Measurements from ENCODE around the gene UHRF1. TPM values are rescaled to one million over a fixed set of nuclear protein-coding genes. Genes with fewer than 3 reads are reported as not detected.

Gene UHRF1
- total and polyA plus RNA-seq, 2 of the 4 experiments (the other 2 are of a cell fraction) = 47.4 to 57.4 TPM

DNA sequence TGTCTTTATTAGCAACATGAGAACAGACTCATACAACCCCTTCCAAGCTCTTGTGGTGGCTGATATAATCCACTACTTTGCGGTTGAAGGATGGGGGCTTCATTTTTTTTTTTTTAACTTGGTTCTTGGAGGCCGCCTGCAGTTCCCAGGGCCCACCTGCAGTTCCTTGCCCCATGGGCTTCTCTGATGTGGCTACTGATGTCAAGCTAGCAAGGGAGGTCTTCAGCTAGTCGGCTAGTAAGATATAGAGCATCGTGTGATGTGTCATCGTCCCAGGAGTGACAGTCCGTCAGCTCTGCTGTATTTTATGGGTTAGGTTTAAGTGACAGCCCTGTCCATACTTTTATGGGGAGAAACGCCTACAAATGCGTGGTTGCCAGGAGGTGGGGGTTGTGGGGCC lies 26.1 kb downstream of the UHRF1 start:
- no peaks in the 10 kb centered on the region for H3K9me3 ChIP-seq (ENCODE audit: control insufficient read depth, insufficient read depth, low read length)
- H2BK5ac ChIP-seq (ENCODE audit: low read depth, low read length, poor library complexity, severe bottlenecking) = no peak overlapping the region
- TF ChIP-seq CEBPB (IDR thresholded peaks at IDR 0.05; ENCODE audit: low read depth, low read length) = no peak
- TF ChIP-seq, protein P1, sequence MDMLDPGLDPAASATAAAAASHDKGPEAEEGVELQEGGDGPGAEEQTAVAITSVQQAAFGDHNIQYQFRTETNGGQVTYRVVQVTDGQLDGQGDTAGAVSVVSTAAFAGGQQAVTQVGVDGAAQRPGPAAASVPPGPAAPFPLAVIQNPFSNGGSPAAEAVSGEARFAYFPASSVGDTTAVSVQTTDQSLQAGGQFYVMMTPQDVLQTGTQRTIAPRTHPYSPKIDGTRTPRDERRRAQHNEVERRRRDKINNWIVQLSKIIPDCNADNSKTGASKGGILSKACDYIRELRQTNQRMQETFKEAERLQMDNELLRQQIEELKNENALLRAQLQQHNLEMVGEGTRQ (IDR thresholded peaks at IDR 0.05; ENCODE audit: low read depth, low read length) = no peak
- TF ChIP-seq NFE2L2 (IDR thresholded peaks at IDR 0.05; ENCODE audit: low read depth, low read length) = no peak
- TF ChIP-seq RFX5 (IDR thresholded peaks at IDR 0.05; ENCODE audit: low read depth, low read length) = no peak
- TF ChIP-seq, protein P2, sequence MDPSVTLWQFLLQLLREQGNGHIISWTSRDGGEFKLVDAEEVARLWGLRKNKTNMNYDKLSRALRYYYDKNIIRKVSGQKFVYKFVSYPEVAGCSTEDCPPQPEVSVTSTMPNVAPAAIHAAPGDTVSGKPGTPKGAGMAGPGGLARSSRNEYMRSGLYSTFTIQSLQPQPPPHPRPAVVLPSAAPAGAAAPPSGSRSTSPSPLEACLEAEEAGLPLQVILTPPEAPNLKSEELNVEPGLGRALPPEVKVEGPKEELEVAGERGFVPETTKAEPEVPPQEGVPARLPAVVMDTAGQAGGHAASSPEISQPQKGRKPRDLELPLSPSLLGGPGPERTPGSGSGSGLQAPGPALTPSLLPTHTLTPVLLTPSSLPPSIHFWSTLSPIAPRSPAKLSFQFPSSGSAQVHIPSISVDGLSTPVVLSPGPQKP (IDR thresholded peaks at IDR 0.05; ENCODE audit: borderline replicate concordance, low read depth, low read length) = no peak
- TF ChIP-seq BHLHE40 (IDR thresholded peaks at IDR 0.05; ENCODE audit: low read depth, low read length) = no peak
- no peak for TF ChIP-seq RCOR1 (IDR thresholded peaks at IDR 0.05; ENCODE audit: insufficient replicate concordance, low read length)
- TF ChIP-seq FOS (IDR thresholded peaks at IDR 0.05; ENCODE audit: low read depth, low read length) = no peak
- TF ChIP-seq, protein P3, sequence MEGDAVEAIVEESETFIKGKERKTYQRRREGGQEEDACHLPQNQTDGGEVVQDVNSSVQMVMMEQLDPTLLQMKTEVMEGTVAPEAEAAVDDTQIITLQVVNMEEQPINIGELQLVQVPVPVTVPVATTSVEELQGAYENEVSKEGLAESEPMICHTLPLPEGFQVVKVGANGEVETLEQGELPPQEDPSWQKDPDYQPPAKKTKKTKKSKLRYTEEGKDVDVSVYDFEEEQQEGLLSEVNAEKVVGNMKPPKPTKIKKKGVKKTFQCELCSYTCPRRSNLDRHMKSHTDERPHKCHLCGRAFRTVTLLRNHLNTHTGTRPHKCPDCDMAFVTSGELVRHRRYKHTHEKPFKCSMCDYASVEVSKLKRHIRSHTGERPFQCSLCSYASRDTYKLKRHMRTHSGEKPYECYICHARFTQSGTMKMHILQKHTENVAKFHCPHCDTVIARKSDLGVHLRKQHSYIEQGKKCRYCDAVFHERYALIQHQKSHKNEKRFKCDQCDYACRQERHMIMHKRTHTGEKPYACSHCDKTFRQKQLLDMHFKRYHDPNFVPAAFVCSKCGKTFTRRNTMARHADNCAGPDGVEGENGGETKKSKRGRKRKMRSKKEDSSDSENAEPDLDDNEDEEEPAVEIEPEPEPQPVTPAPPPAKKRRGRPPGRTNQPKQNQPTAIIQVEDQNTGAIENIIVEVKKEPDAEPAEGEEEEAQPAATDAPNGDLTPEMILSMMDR (conservative IDR thresholded peaks at IDR 0.05; ENCODE audit: low read depth, low read length) = no peak
- TF ChIP-seq SMC3 (IDR thresholded peaks at IDR 0.05; ENCODE audit: low read depth, low read length) = no peak
- TF ChIP-seq MAZ (IDR thresholded peaks at IDR 0.05; ENCODE audit: borderline replicate concordance, low read depth, low read length) = no peak
- TF ChIP-seq CHD1 (IDR thresholded peaks at IDR 0.05; ENCODE audit: low read depth, low read length) = no peak
- TF ChIP-seq MXI1 (IDR thresholded peaks at IDR 0.05; ENCODE audit: borderline replicate concordance, low read depth, low read length) = no peak
- TF ChIP-seq RAD21 (IDR thresholded peaks at IDR 0.05; ENCODE audit: low read length) = no peak
- TF ChIP-seq MAFK (IDR thresholded peaks at IDR 0.05; ENCODE audit: low read depth, low read length) = no peak
- TF ChIP-seq POLR2A (IDR thresholded peaks at IDR 0.05; ENCODE audit: low read depth, low read length) = no peak
- no peak overlapping the region for H2BK120ac ChIP-seq (ENCODE audit: low read depth, low read length)
- H3K9ac ChIP-seq (ENCODE audit: low read depth, low read length) = no peak overlapping the region
- H4K8ac ChIP-seq (ENCODE audit: low read depth in 2 of 2, low read length in 2 of 2) = no peak overlapping the region
- no peak overlapping the region for H4K91ac ChIP-seq (ENCODE audit: insufficient read depth, low read depth, low read length)
- no peak for ATAC-seq (ENCODE audit: low read depth)
- peaks cover 14 to 75% of the 10 kb centered on the region in 2 experiments for H3K79me1 ChIP-seq (ENCODE audit: low read depth in 1 of 2, low read length in 2 of 2)
- H4K5ac ChIP-seq (ENCODE audit: low read depth, low read length) = no peak overlapping the region
- dilution Hi-C loops (cut with HindIII; ENCODE audit: low sequenced_read_pairs, unreplicated experiment) (no loop called here), in situ Hi-C loops (cut with MboI; ENCODE audit: low sequenced_read_pairs) (no loop called here), intact Hi-C loops (cut with micrococcal nuclease) (no loop called here)
- no peak overlapping the region for H3K27ac ChIP-seq (ENCODE audit: insufficient read depth, low read length)
- no peak overlapping the region for H3K4me3 ChIP-seq (ENCODE audit: insufficient read depth, low read depth, low read length)
- no peak overlapping the region for H3K14ac ChIP-seq (replicated peaks; ENCODE audit: low read depth, low read length)
- ChIA-PET POLR2A (ENCODE audit: unreplicated experiment) (no interaction called here), CTCF (interaction anchor here (0.5 to 0.7 kb wide), 3 partner anchors 17 to 80 kb away, joined by 3 read pairs; no protein-coding TSS in a partner anchor)
- H3K4me1 ChIP-seq (ENCODE audit: control insufficient read depth, insufficient read depth, low read length) = no peaks in the 10 kb centered on the region
- no peak overlapping the region for H3K23ac ChIP-seq (ENCODE audit: low read depth, low read length)
- no peak for DNase-seq
- H3K56ac ChIP-seq (ENCODE audit: extremely low read depth, insufficient read depth, low read length) = no peak overlapping the region
- no peak overlapping the region for H2AK5ac ChIP-seq (ENCODE audit: low read depth, low read length)
- no peak overlapping the region for H3K4me2 ChIP-seq (ENCODE audit: low read depth, low read length)
- H4K20me1 ChIP-seq (ENCODE audit: insufficient read depth, low read length) = peaks cover 29% of the 10 kb centered on the region
- no peak overlapping the region for H2BK20ac ChIP-seq (ENCODE audit: low read depth, low read length)
- no peaks in the 10 kb centered on the region for H3K27me3 ChIP-seq (ENCODE audit: control insufficient read depth, insufficient read depth, low read length)
- no TSS peak for BruUV-seq (replicated peaks)
- no peak overlapping the region for H2AK9ac ChIP-seq (replicated peaks; ENCODE audit: low read depth, low read length, poor library complexity)
- H3K4ac ChIP-seq (ENCODE audit: low read depth, low read length) = no peak overlapping the region
- no peak overlapping the region for H2AFZ ChIP-seq (replicated peaks; ENCODE audit: low read length, poor library complexity)
- no peak overlapping the region for H2BK15ac ChIP-seq (ENCODE audit: low read depth, low read length)
- peaks cover 24% of the 10 kb centered on the region for H3K36me3 ChIP-seq (ENCODE audit: control insufficient read depth, insufficient read depth, low read length)
- no peak overlapping the region for H3K18ac ChIP-seq (ENCODE audit: low read depth, low read length)
- H3K9me1 ChIP-seq (ENCODE audit: insufficient read depth, low read length) = peaks cover 5% of the 10 kb centered on the region; the same call in 1 of the 2 replicates
- no CpG with 5 or more reads among the region's 8 CpGs for WGBS, 2 experiments (ENCODE audit: extremely low coverage in 2 of 2, insufficient read length in 1 of 2)
